Measurements from ENCODE around the gene SMAD3.
"Not testable (repeated sequence)": the region's sequence is repeated elsewhere in the genome, so short reads cannot be mapped to it uniquely, and the experiment has no call there.

Gene SMAD3

DNA sequence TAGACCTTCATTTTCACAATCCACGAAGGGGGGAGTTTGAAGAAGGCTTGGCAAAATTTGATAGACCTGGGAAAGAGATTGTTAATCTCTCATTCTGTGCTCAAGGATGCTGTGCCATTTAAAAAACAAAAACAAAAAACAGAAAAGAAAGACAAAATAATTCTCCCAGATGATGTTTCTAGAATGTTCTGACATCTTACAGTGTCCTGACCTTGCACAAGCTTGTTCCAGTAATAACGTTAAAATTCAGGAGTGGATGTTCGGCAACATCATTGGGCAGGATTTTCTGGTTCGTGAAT is 79.9 kb downstream of the SMAD3 start:
- DNase-seq (ENCODE audit: low spot score) = no peak

DNA sequence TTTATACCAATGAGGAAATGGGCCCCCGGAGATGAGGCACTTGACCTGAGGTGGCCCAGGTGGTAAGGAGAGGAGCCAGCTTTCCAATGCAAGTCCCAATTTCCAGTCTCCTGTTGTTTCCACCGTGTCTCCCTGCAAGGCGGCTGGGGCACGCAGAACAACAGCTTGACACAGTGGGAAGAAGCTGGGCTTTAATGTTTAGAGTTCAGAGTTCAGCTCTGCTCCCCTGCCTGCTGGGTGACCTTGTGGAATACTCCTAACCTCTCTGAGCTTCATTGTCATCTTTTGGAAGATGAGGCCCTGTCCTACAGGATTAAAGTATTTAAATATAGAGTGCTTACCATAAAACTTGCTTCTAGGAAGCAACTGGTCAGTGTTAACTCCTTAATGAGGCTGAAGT is 80.3 kb downstream of the SMAD3 start:
- no peak for DNase-seq (ENCODE audit: low spot score)

DNA sequence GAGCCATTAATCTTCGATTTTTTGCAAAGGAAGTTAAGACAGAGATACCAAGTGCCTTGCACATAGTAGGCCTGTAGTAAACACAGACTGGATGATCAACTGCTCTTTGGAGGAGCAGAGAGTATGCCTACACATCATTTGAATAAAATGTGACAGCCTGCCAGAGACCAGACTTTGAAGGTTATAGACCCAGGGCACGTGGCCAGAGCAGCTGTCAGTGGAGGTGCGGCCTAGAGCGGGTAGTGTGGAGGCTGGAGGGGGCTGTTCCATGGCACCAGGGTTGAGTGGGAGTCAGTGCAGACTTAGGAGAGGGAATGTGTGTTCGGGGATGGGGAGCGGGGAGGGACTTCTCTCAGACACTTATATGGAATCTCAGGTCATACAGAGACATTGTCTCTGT is 80.8 kb downstream of the SMAD3 start:
- DNase-seq (ENCODE audit: low spot score) = peak; percentile 46

DNA sequence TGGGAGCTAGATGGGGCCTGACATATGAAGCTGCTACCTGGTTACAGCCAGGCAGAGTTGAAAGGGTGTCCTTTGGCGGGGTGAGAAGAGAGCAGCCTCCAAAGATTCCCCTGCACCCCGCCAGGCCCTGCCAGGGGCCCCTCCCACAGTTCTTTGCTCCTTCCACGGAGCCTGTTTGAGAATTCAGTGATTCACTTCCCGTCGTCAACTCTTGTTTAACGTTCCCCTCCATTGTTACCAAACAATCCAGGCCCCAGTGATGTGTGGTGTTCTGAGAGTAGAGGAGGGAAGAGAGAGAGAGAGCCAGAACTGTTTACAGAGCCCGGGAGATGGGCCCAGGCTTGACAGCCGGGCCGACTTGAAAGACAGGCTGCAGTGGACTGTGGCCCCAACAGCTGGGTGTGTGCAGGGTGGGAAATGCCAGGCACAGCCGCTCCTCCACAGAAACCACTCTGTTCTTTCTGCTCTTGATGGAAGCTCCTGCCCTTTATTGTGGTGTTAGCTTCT is 81.5 kb downstream of the SMAD3 start:
- DNase-seq (ENCODE audit: low spot score) = peak; percentile 80

DNA sequence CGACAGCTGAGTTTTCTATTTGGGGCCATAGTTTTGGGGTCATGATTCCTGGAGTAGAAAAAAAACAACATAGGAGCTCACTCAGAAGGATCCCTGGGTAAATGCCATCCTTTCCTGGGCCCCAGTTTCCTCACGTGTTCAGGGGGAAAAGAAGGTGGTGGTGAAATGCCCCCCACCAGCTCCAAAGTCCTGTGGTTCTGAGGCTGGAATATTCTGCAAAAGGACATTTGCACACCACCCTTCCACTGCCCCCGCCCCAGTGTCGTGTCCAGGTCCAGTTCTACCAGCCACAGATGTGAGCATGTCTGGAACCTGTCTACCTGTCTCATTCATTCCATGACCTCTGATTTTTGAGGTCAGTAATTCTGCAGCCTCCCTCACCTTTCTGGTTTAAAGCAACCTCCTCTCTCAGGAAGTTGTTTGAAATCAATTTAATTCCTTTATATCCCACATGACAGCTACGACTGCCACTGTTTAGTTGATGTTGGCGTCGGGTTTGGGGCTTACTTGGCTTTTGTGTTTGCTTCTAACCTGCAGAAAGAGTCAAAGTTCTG is 82.1 kb downstream of the SMAD3 start:
- no peak for DNase-seq (ENCODE audit: low spot score)

DNA sequence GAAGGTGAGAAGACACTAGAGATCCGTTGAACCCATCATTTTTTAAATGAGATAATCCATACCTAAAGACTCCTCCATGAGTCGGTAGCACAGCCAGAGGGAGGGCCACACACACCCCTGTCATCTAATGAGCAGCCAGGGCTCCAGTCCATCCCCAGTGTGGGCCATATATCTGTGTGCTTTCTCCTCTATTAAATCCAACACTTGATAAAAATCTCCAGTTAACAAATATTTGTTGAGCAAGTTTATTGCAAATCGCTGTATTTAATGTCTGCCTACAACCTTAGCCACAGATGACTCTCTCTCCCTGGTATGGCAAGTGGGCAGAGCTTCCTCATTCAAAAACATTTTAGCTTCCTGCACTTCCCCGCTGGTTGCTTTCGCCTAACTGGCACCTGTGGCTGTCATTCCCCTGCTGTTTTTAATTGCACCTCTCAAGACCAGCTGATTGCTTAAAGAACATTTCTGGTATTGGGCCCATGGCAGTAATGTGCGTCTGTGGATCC is 82.8 kb downstream of the SMAD3 start:
- peak; percentile 48 for DNase-seq (ENCODE audit: low spot score)

DNA sequence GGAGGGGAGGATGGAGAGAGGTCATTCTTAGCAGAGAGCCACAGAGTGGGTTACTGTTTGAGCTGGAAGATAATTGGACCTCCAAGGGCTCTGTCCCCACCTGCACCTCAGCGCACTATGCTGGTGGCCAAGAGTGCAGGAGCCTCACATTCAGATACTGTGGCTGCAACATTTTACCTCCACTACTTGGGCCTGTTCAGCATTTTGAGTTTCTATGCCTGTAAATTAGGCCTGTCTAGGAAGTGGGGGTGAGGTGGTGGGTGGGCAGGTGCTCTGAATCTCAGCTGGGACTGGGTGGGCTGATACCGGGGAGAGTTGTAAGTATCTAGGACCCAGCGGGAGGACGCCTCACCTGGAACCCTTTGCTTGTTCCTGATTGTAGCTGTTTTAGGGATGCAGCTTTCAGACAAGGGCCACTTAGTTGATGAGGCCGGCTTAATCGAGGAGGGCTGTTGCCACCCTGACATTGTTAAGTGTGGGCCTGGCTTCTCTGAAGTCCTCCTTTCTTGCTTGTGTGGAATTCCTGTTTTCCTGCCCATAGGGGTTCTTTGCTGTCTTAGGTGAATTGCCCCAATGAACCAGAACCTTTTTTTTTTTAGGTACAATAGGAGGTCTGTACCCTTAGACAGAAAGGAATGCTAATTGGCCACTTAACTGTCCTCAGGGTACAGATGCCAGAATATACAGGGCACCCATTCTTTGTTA is 83.8 kb downstream of the SMAD3 start:
- no peak for DNase-seq (ENCODE audit: low spot score)

DNA sequence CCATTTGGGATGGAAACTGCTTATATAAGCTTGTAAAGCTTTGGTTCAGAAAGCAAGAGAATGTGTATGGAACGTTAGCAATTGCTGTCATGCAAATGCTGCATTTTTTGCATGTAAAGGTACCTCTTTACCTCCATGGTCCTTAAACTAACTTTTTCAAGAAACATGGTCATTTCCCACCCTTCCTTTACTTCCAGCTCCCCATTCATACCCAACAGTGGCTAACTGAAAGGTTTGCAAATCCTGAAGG is 84.3 kb downstream of the SMAD3 start:
- DNase-seq (ENCODE audit: low spot score) = no peak

DNA sequence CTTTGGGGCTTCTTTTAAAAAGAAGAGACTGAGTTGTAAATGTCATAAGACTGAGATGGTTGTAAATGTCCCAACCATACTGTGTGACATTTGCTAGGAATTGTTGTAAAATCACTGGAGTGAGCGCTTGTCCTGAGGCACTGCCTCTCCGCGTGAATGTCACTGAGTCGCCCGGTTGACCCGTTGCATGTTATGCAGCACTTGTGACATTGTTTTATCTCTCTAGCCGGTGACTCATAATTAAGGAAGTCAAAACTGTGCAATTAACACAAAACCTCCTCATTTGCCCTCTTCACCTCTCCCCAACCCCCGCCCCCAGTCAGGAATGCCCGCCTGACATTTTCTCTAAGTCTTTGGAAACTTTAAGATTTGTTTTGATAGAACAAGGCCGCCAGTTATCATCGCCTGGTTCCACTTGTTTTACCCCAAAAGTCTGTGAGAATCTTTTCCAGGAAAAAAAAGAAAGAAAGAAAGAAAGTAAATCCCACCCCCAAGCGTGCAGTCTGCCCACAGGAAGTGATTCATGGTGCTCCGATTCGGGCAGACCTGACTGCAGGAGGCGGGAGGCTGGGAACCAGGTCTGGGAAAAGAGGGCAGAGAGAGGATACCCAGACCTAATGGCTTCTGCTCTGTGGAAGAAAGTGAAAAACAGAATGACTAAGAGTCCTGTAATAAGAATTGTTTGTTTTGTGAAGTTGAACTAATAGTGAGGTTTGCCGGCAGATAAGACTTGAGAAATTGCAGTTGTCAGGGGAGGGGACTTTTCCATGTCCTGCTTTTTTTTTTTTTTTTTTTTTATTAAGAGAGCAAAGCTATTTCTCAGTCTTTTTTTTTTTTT is 84.8 kb downstream of the SMAD3 start:
- DNase-seq (ENCODE audit: low spot score) = peak; percentile 88

DNA sequence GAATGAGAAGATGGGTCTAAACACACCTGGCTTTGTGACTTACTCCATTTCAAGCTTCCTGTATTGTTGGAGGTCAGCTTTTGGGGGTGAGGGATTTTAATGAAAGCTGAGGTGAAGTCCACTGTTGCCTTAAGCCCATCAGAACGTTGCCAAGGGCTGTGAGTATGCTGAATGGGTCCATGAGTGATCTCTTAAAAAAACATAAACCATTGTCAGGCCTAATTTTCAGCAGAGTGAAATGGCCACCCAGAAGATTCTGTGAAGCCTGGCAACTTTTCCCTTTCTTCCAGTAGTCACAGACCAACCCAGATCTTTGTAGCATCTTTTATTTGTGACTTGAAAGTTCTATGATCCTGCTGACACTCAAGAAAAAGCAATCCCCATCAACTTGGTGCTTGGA is 87.0 kb downstream of the SMAD3 start:
- no peak for DNase-seq (ENCODE audit: low spot score)

DNA sequence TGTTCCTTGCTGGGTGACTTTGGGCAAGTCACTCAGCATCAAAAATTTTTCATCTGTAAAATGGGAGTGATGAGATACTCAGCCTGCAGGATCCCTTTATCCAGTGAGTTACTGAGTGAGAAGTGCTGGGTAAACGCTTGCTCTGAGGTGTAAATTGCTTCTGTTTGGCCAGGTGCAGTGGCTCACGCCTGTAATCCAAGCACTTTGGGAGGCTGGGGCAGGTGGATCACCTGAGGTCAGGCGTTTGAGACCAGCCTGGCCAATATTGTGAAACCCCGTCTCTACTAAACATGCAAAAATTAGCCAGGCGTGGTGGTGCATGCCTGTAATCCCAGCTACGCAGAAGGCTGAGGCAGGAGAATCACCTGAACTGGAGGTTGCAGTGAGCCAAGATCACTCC is 87.6 kb downstream of the SMAD3 start:
- not testable (repeated sequence) for DNase-seq (ENCODE audit: low spot score)

DNA sequence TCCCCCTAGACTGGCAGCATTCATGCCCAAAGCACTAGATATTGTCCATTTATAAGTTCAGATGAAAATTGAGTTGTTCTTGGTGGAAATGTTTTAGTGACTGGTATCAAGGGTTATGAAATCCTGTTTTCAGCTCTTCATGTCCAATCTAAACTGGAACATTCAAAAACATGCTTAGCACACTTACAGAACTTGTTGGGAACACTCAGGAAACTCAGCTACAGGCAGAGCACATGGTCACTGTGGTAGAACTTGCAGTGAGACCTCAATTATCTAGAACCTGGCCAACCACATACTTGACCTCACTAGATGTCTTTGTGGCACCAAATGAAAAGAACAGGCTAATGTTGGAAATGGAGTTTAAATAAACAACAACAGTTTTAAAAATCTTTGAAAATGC is 88.8 kb downstream of the SMAD3 start:
- no peak for DNase-seq (ENCODE audit: low spot score)

DNA sequence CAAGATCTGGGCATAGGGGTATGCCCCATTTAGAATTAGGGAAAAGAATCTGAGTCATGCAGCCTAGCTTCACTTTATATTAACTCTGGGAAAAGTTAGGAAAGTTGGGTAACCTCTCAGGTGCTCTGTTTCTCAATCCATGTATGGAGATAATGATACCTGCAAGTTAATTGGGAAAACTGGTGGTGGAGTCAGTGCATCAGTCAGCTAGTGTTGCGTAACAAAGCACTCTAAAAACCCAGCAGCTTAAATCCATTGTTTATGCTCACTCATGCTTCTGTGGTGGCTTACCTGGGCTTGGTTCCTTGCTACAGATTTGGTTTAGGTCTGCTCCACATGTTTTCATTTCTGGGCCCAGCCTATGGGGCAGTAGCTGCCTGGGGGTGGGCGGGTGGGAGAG is 91.0 kb downstream of the SMAD3 start:
- no peak for DNase-seq (ENCODE audit: low spot score)

DNA sequence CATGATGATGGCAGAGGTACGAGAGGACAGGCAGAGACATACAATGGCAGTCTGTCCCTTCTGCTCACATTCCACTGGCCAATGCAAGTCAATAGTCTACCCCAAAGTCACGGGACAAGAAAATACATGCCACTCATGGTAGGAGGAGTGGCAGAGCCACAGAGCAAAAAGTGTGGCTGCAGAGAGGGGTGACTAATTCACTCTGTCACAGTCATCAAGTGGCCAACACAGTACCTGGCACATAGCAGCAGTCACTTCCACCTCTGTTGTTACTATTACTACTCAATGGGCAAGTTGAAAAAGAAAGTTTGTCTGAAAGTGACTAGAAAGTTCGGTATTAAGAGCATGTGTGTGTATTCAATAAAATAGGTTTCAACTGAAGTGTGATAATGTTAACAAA is 91.4 kb downstream of the SMAD3 start:
- no peak for DNase-seq (ENCODE audit: low spot score)

DNA sequence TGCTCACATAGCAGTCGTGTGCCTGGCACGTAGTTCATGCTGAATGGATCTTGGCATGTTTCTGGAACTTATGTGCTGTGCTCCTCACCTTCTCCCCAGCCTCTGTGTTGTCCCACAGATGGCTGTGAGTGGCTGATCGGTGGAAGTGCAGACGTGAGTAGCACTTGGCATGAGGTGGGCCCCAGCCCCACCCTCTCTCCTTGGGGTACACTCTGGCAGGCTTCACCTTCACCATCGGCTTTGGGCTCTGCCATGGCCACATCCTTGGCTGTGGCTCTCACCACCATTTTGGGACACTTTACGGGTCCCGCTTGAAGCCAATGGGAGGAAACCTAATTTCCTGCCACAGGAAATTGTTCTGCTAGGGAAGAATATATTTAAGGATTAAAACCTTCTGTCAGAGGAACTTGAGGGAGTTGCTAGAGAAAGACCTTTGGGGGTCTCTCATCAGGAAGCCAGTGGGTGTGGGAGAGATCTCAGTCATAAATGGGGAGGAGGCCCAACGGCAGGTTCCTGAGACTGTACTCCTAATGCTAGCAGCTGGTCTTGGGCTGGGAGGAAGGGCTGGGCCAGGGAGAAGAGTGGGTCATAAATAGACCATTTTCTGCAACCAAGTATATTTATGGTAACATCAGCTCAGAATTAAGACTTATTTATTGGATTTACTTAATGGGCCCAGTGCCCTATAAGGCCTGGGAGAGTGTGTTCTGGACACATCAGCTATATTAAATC is 92.3 kb downstream of the SMAD3 start:
- DNase-seq (ENCODE audit: low spot score) = no peak

DNA sequence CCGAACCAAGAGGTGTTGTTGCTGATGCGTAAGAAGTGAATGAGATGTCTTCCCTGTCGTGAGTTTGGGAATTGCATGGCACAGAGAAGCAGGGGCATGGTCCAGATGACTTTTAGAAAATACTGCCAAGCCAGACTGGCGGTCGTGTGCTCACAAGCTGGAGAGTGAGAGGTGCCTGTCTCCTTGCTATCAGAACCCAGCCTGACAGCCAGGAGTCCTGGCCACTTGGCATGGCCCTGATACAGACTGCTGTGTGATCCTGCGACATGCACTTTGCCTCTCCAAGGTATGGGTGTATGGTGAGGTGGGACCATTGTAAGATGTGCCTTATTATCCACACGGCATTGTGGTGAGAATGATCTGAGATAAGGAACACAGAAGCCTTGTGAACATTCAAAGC is 93.0 kb downstream of the SMAD3 start:
- DNase-seq (ENCODE audit: low spot score) = no peak

DNA sequence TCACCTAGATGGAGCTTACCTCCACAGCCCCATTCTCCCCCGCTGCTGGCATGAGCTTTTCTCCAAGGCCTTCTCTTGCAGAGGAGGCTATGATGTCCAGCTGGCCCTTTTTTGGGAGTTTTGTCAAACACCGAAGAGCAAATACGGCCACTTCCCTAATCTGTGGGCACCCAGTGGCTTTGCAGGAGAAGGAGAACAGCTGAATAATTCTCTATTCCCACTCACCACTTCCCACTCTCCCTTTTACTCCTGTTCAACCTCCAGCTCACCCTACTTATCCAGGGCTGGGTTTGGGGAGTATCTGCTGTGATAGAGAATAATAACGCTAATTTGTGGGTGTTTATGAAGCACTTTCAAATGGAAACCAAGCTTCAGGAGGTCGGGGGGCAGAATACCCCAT is 96.0 kb downstream of the SMAD3 start:
- DNase-seq (ENCODE audit: low spot score) = no peak

DNA sequence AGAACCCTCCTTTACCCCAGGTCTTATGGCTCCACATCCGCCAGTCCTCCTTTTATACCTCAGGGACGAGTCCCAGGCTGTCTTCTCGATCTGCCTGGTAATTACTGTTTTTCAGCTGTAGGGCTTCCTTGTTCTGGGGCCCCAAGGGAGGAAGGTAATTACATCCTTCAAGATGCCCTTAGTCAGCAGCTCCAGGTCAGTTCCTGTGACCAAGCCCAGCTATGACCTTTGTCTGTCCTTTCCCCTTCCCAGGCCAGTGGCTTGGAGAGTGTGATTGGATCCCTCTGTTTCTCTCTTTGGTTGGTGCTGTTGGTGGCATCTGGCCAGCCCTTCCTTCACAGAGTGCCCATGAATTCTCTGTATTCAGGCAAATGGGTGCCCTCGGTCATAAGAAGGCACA is 96.5 kb downstream of the SMAD3 start:
- DNase-seq (ENCODE audit: low spot score) = no peak

DNA sequence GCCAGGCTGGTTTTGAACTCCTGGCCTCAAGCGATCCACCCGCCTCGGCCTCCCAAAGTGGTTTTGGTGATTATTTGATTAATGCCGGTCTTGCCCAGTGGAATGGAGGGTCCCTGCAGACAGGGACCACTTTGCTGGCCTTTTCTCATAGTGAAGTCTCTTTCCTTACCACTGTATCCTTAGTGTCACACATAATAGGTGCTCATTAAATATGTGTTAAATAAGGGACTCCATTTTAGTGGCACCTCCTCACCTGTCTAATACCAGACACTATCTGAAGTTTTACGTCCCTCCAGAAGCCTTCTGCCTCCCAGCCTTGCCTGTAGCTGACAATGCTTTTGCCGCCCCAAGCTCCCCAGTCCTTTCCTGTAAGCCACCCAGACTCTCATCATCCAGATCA is 97.8 kb downstream of the SMAD3 start:
- no peak for DNase-seq (ENCODE audit: low spot score)

DNA sequence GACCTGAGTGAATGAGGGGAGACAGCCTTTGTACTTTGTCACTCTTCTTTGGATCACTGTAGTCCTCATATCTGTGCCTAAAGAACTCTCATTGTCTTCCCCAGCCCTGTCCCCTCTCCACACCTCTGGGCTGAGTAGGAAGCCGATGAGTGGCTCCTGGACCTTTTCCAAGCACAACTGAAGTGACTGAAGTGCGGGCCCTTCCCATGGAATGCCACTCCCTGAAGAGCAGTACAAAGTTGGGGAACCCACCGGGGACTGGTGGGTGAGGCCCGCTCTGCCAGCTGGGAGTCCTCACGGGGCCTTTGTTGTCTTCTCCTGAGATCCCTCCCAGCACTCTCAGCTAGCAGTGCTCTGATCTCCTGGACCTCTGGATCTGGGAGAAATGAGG is 99.0 kb downstream of the SMAD3 start:
- DNase-seq (ENCODE audit: low spot score) = no peak

DNA sequence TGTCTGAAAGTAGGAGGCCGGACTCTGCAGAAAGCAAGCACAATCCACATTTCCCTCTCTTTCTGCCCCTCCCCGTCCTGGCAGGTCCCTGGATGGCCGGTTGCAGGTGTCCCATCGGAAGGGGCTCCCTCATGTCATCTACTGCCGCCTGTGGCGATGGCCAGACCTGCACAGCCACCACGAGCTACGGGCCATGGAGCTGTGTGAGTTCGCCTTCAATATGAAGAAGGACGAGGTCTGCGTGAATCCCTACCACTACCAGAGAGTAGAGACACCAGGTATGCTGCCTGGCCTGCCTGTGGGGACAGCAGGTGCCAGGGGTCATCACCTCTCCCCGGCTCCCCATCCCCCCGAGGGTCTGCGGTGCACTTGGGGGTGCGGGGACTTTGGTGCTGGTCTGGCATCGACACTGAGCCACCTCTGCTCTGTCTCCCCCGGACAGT is 99.4 kb downstream of the SMAD3 start:
- DNase-seq (ENCODE audit: low spot score) = no peak
